IMR-90 (cell line): Measurements from ENCODE around the gene CNST. TPM values are rescaled to one million over a fixed set of nuclear protein-coding genes. Genes with fewer than 3 reads are reported as not detected.

Experiments
- ATAC-seq: fragments of 200-7000 bp; cut with Tn5 transposase; 2 replicates; pipeline ENCODE4 v1.9.1; 2020; ENCODE audit warnings: low read depth, mild to moderate bottlenecking, moderate library complexity
- BruUV-seq: library from RNA; stranded (reverse); fragments of 400-500 nt; replicated peaks from 2 replicates; lab custom pipeline; 2021; lab: Mats Ljungman, UMichigan
- CTCF ChIA-PET: fragments of 300-600 bp; formaldehyde crosslinking; extraction: SDS; loops from one replicate; lab custom pipeline; 2021; ENCODE audit warnings: antibody characterized with exemption; lab: Yijun Ruan, JAX
- POLR2A ChIA-PET: fragments of 300-600 bp; sonication (Branson Sonifier 250); formaldehyde crosslinking; loops from one replicate; lab custom pipeline; 2022; ENCODE audit warnings: antibody characterized with exemption; ENCODE audit not compliant: unreplicated experiment; lab: Charles Lee
- DNase-seq: peaks from one replicate; pipeline ENCODE4 v3.0.0; 2013
- H2AFZ ChIP-seq: replicated peaks from 2 replicates; pipeline ENCODE3; 2013; ENCODE audit warnings: low read length, mild to moderate bottlenecking; ENCODE audit not compliant: poor library complexity
- H2AK5ac ChIP-seq: 2 replicates; pipeline ENCODE4 v1.6.1; 2013; ENCODE audit warnings: low read depth, low read length, inconsistent platforms
- H2AK9ac ChIP-seq: replicated peaks from 2 replicates; pipeline ENCODE3; 2013; ENCODE audit warnings: mild to moderate bottlenecking, low read depth, low read length, moderate library complexity; ENCODE audit not compliant: poor library complexity
- H2BK120ac ChIP-seq: 2 replicates; pipeline ENCODE4 v1.6.1; 2013; ENCODE audit warnings: low read depth, low read length, inconsistent platforms
- H2BK15ac ChIP-seq: 3 replicates; pipeline ENCODE4 v1.6.1; 2013; ENCODE audit warnings: low read depth, low read length, inconsistent platforms
- H2BK20ac ChIP-seq: 2 replicates; pipeline ENCODE4 v1.6.1; 2013; ENCODE audit warnings: low read depth, mild to moderate bottlenecking, inconsistent platforms, low read length, moderate library complexity
- H2BK5ac ChIP-seq: 2 replicates; pipeline ENCODE4 v1.6.1; 2013; ENCODE audit warnings: mild to moderate bottlenecking, low read depth, low read length, inconsistent platforms; ENCODE audit not compliant: poor library complexity, severe bottlenecking
- H3K14ac ChIP-seq: replicated peaks from 2 replicates; pipeline ENCODE4 v1.6.1; 2013; ENCODE audit warnings: low read depth, low read length, inconsistent platforms
- H3K18ac ChIP-seq: 2 replicates; pipeline ENCODE4 v1.6.1; 2013; ENCODE audit warnings: low read depth, low read length, control low read depth
- H3K23ac ChIP-seq: 2 replicates; pipeline ENCODE4 v1.6.1; 2013; ENCODE audit warnings: low read depth, low read length, inconsistent platforms
- H3K27ac ChIP-seq: 2 replicates; pipeline ENCODE4 v1.5.1; 2013; ENCODE audit warnings: mild to moderate bottlenecking, control low read depth, low read length; ENCODE audit not compliant: insufficient read depth
- H3K27me3 ChIP-seq: 2 replicates; pipeline ENCODE4 v1.6.1; 2013; ENCODE audit warnings: low read length; ENCODE audit not compliant: control insufficient read depth, insufficient read depth
- H3K36me3 ChIP-seq: 2 replicates; pipeline ENCODE4 v1.6.1; 2013; ENCODE audit warnings: low read length, mixed read lengths; ENCODE audit not compliant: control insufficient read depth, insufficient read depth
- H3K4ac ChIP-seq: 2 replicates; pipeline ENCODE4 v1.6.1; 2013; ENCODE audit warnings: low read depth, low read length, inconsistent platforms
- H3K4me1 ChIP-seq: 2 replicates; pipeline ENCODE4 v1.6.1; 2013; ENCODE audit warnings: low read length, mixed read lengths; ENCODE audit not compliant: control insufficient read depth, insufficient read depth
- H3K4me2 ChIP-seq: 2 replicates; pipeline ENCODE4 v1.6.1; 2013; ENCODE audit warnings: low read depth, mild to moderate bottlenecking, control low read depth, low read length, moderate library complexity
- H3K4me3 ChIP-seq: 2 replicates; pipeline ENCODE4 v1.5.1; 2013; ENCODE audit warnings: low read depth, mild to moderate bottlenecking, control low read depth, low read length, moderate library complexity; ENCODE audit not compliant: insufficient read depth
- H3K56ac ChIP-seq: 2 replicates; pipeline ENCODE4 v1.6.1; 2013; ENCODE audit warnings: low read length, inconsistent platforms; ENCODE audit not compliant: insufficient read depth; ENCODE audit errors: extremely low read depth
- H3K79me1 ChIP-seq, 2 experiments: 2 replicates each; pipeline ENCODE4 v1.6.1; 2013; ENCODE audit warnings: low read length in 2 of 2, inconsistent platforms in 1 of 2, low read depth in 1 of 2
- H3K9ac ChIP-seq: 2 replicates; pipeline ENCODE4 v1.6.1; 2013; ENCODE audit warnings: low read depth, low read length, control low read depth
- H3K9me1 ChIP-seq: 2 replicates; pipeline ENCODE4 v1.6.1; 2013; ENCODE audit warnings: low read length, inconsistent platforms; ENCODE audit not compliant: insufficient read depth
- H3K9me3 ChIP-seq: 2 replicates; pipeline ENCODE4 v1.6.1; 2013; ENCODE audit warnings: low read length; ENCODE audit not compliant: control insufficient read depth, insufficient read depth
- H4K20me1 ChIP-seq: 2 replicates; pipeline ENCODE4 v1.6.1; 2013; ENCODE audit warnings: low read length, inconsistent platforms; ENCODE audit not compliant: insufficient read depth
- H4K5ac ChIP-seq: 2 replicates; pipeline ENCODE4 v1.6.1; 2013; ENCODE audit warnings: mild to moderate bottlenecking, low read depth, low read length, control low read depth
- H4K8ac ChIP-seq, 2 experiments: 2 replicates each; pipeline ENCODE4 v1.6.1; 2013; ENCODE audit warnings: low read depth in 2 of 2, low read length in 2 of 2, control low read depth in 1 of 2, inconsistent platforms in 1 of 2
- H4K91ac ChIP-seq: 2 replicates; pipeline ENCODE4 v1.6.1; 2013; ENCODE audit warnings: low read depth, low read length, inconsistent platforms; ENCODE audit not compliant: insufficient read depth
- POLR2A ChIP-seq: IDR thresholded peaks from 2 replicates; pipeline ENCODE4 v1.6.1; 2012; ENCODE audit warnings: mild to moderate bottlenecking, low read depth, low read length
- RFX5 ChIP-seq: IDR thresholded peaks from 2 replicates; pipeline ENCODE4 v1.8.0; 2012; ENCODE audit warnings: low read depth, mild to moderate bottlenecking, low read length, moderate library complexity
- WGBS, 2 experiments: methylation state at CpG; one replicate each; pipeline versions ENCODE4 v1.1.5 to v1.1.7; 2013; ENCODE audit warnings: missing lambda C conversion rate in 2 of 2; ENCODE audit not compliant: insufficient read length in 1 of 2; ENCODE audit errors: extremely low coverage in 2 of 2; 5-methylcytosine and 5-hydroxymethylcytosine counted together
- dilution Hi-C: fragments of 300-500 bp; cut with HindIII; formaldehyde crosslinking; loops from one replicate; pipeline ENCODE4 v1.14.3; 2018; ENCODE audit warnings: low sequenced_read_pairs; ENCODE audit not compliant: unreplicated experiment
- in situ Hi-C: fragments of 300-500 bp; cut with MboI; formaldehyde crosslinking; loops from 3 replicates; pipeline ENCODE4 v1.14.3; 2019; ENCODE audit warnings: low sequenced_read_pairs, inconsistent platforms, mixed read lengths
- intact Hi-C: fragments of 100-400 bp; cut with micrococcal nuclease; formaldehyde crosslinking; loops from 2 replicates; pipeline ENCODE4 v1.10.0; 2022
- polyA plus RNA-seq, 3 experiments: library from polyadenylated mRNA; depleted of rRNA; stranded (reverse); fragments of >200 nt; gene quantifications; 2 replicates each; pipeline ENCODE4 v1.2.3, GENCODE V29; 2012; ENCODE audit warnings: low replicate concordance in 1 of 3
- total RNA-seq: library from RNA; depleted of rRNA; stranded (reverse); fragments of >200 nt; gene quantifications from 2 replicates; pipeline ENCODE4 v1.2.3, GENCODE V29; 2012
- TF ChIP-seq, protein P1 (sequence below): fragments of 150-350 bp; IDR thresholded peaks from 2 replicates; pipeline ENCODE4 v1.6.1; 2016; ENCODE audit warnings: low read depth, mild to moderate bottlenecking, low read length, moderate library complexity, borderline replicate concordance

CNST gene
- total and polyA plus RNA-seq, 2 of the 4 experiments (the other 2 are of a cell fraction), result 15.4 to 25.5 TPM

DNA sequence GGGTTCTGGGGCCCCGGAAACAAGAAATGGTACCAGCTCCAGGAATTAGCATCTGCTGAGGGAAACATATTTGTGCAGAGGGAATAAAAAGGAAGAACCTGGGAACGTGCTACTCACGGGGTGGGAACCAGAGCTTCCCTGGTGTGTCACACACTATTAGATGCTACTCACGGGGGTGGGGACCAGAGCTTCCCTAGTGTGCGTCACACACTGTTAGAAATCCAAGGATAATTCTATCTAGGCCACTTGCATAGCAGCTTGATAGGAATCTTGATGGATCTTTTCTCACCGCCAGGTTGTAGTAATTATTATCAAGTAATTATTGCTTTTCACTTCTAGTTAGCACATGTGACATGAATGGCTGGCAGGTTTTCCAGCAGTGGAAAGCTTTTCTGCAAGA lies 103.4 kb downstream of the CNST start:
- H3K4me2 ChIP-seq, result no peak overlapping the region
- no peak overlapping the region for H2BK5ac ChIP-seq
- H3K4ac ChIP-seq, result no peak overlapping the region
- H3K36me3 ChIP-seq, result peaks cover 9% of the 10 kb centered on the region
- H3K56ac ChIP-seq, result no peak overlapping the region
- ATAC-seq, result no peak
- no peaks in the 10 kb centered on the region; the same call in 1 of the 2 replicates for H3K9me1 ChIP-seq
- no peak for DNase-seq
- H2AFZ ChIP-seq, result no peak overlapping the region
- dilution Hi-C loops (no loop called here), in situ Hi-C loops (no loop called here), intact Hi-C loops (no loop called here)
- no peaks in the 10 kb centered on the region for H3K9me3 ChIP-seq
- H2BK20ac ChIP-seq, result no peak overlapping the region
- H3K27me3 ChIP-seq, result no peaks in the 10 kb centered on the region
- H4K5ac ChIP-seq, result no peak overlapping the region
- no peak overlapping the region for H4K8ac ChIP-seq
- no CpG with 5 or more reads among the region's 6 CpGs for WGBS, 2 experiments
- no peak overlapping the region for H3K27ac ChIP-seq
- ChIA-PET CTCF (no interaction called here), POLR2A (no interaction called here)
- no peak overlapping the region for H3K9ac ChIP-seq
- H4K20me1 ChIP-seq, result no peaks in the 10 kb centered on the region
- H3K4me3 ChIP-seq, result no peak overlapping the region
- 0 out of 4 replicates have a peak, but pooled peaks cover 3 to 4% of the 10 kb centered on the region in 2 experiments for H3K79me1 ChIP-seq
- H4K91ac ChIP-seq, result no peak overlapping the region
- no peak overlapping the region for H2AK9ac ChIP-seq
- no peak overlapping the region for H3K14ac ChIP-seq
- H2AK5ac ChIP-seq, result no peak overlapping the region
- no peak overlapping the region for H3K23ac ChIP-seq
- H2BK120ac ChIP-seq, result no peak overlapping the region
- TF ChIP-seq POLR2A (no peak), RFX5 (no peak)
- TF ChIP-seq, protein P1, sequence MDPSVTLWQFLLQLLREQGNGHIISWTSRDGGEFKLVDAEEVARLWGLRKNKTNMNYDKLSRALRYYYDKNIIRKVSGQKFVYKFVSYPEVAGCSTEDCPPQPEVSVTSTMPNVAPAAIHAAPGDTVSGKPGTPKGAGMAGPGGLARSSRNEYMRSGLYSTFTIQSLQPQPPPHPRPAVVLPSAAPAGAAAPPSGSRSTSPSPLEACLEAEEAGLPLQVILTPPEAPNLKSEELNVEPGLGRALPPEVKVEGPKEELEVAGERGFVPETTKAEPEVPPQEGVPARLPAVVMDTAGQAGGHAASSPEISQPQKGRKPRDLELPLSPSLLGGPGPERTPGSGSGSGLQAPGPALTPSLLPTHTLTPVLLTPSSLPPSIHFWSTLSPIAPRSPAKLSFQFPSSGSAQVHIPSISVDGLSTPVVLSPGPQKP, result no peak
- H2BK15ac ChIP-seq, result no peak overlapping the region
- no TSS peak for BruUV-seq
- no peaks in the 10 kb centered on the region for H3K4me1 ChIP-seq
- H3K18ac ChIP-seq, result no peak overlapping the region
